CD14-positive monocyte (primary cell): ENCODE measurements around the gene DTX2. TPM values are rescaled to one million over a fixed set of nuclear protein-coding genes. Genes with fewer than 3 reads are reported as not detected.
A peak's percentile ranks its signal among the peaks of the same experiment; 100 is the strongest.

Experiments used
- DNase-seq, 3 donors: peaks; one replicate each; pipeline ENCODE4 v3.0.0-alpha.2; 2011 to 2022
- H2AFZ ChIP-seq: 2 replicates; pipeline ENCODE4 v1.6.0; 2012; ENCODE audit warnings: mild to moderate bottlenecking, low read depth, low read length, inconsistent platforms; ENCODE audit not compliant: insufficient read depth, poor library complexity, severe bottlenecking
- H3K27ac ChIP-seq, 2 donors: 1 replicate in 1 of 2; 2 replicates in 1 of 2; pipeline ENCODE4 v1.5.1; 2012 to 2013; ENCODE audit warnings: low read length in 2 of 2, control low read depth in 1 of 2, inconsistent platforms in 1 of 2, low read depth in 1 of 2, mild to moderate bottlenecking in 1 of 2
- H3K27me3 ChIP-seq, 2 donors: one replicate each; pipeline versions ENCODE4 v1.6.0 to v1.6.1; 2011 to 2013; ENCODE audit warnings: low read length in 2 of 2; ENCODE audit not compliant: control insufficient read depth in 2 of 2, insufficient read depth in 2 of 2
- H3K36me3 ChIP-seq, 2 donors: replicated peaks in 1 of 2; 1 replicate in 1 of 2; 2 replicates in 1 of 2; pipeline versions ENCODE4 v1.5.1 to v1.6.1; 2012 to 2013; ENCODE audit warnings: low read length in 2 of 2, control low read depth in 1 of 2, inconsistent platforms in 1 of 2, mild to moderate bottlenecking in 1 of 2; ENCODE audit not compliant: insufficient read depth in 2 of 2, control insufficient read depth in 1 of 2
- H3K4me1 ChIP-seq, 2 donors: 1 replicate in 1 of 2; 2 replicates in 1 of 2; pipeline versions ENCODE4 v1.5.1 to v1.6.1; 2012 to 2013; ENCODE audit warnings: low read length in 2 of 2, control low read depth in 1 of 2, inconsistent platforms in 1 of 2, mild to moderate bottlenecking in 1 of 2, moderate library complexity in 1 of 2; ENCODE audit not compliant: insufficient read depth in 2 of 2, control insufficient read depth in 1 of 2
- H3K4me2 ChIP-seq: replicated peaks from 2 replicates; pipeline ENCODE3; 2012; ENCODE audit warnings: low read length, moderate library complexity, mild to moderate bottlenecking; ENCODE audit not compliant: poor library complexity, severe bottlenecking; ENCODE audit errors: extremely low read depth
- H3K4me3 ChIP-seq, 3 experiments: fragments of 200-600 bp in 1 of 3; sonication (generic) in 1 of 3; replicated peaks in 1 of 3; 1 replicate in 2 of 3; 2 replicates in 1 of 3; pipeline ENCODE4 v1.5.1; 2011 to 2013; ENCODE audit warnings: low read length in 3 of 3, mild to moderate bottlenecking in 3 of 3, control low read depth in 2 of 3, low read depth in 2 of 3, inconsistent platforms in 1 of 3, moderate library complexity in 1 of 3
- H3K79me2 ChIP-seq: 2 replicates; pipeline ENCODE4 v1.6.0; 2012; ENCODE audit warnings: mild to moderate bottlenecking, control low read depth, inconsistent platforms, low read length, moderate library complexity; ENCODE audit not compliant: insufficient read depth
- H3K9ac ChIP-seq: 2 replicates; pipeline ENCODE4 v1.6.0; 2017; ENCODE audit warnings: low read length, mild to moderate bottlenecking; ENCODE audit not compliant: insufficient read depth, poor library complexity, severe bottlenecking
- H3K9me3 ChIP-seq, 2 donors: replicated peaks in 1 of 2; 1 replicate in 1 of 2; 2 replicates in 1 of 2; pipeline versions ENCODE4 v1.5.1 to v1.6.1; 2012 to 2013; ENCODE audit warnings: low read length in 2 of 2, control low read depth in 1 of 2; ENCODE audit not compliant: control insufficient read depth in 1 of 2, insufficient read depth in 1 of 2
- H4K20me1 ChIP-seq: 2 replicates; pipeline ENCODE4 v1.6.0; 2012; ENCODE audit warnings: mild to moderate bottlenecking, low read length, control low read depth, moderate library complexity; ENCODE audit not compliant: insufficient read depth
- H3K27ac Mint-ChIP-seq, 7 donors: one replicate each; pipeline ENCODE4 v1.8.0; 2020; ENCODE audit warnings: mild to moderate bottlenecking in 7 of 7, mixed read lengths in 7 of 7, moderate library complexity in 6 of 7, inconsistent platforms in 2 of 7
- H3K27me3 Mint-ChIP-seq, 3 donors: one replicate each; pipeline ENCODE4 v1.8.0; 2021 to 2022; ENCODE audit warnings: low read depth in 3 of 3, mild to moderate bottlenecking in 3 of 3, mixed read lengths in 3 of 3, moderate library complexity in 3 of 3, inconsistent platforms in 1 of 3
- H3K36me3 Mint-ChIP-seq, 2 donors: one replicate each; pipeline ENCODE4 v1.8.0; 2020; ENCODE audit warnings: mixed read lengths in 2 of 2, inconsistent platforms in 1 of 2, mild to moderate bottlenecking in 1 of 2
- H3K4me1 Mint-ChIP-seq: one replicate; pipeline ENCODE4 v1.8.0; 2020; ENCODE audit warnings: mild to moderate bottlenecking, mixed read lengths
- H3K4me3 Mint-ChIP-seq, 2 donors: one replicate each; pipeline ENCODE4 v1.8.0; 2020; ENCODE audit warnings: mild to moderate bottlenecking in 2 of 2, mixed read lengths in 2 of 2, moderate library complexity in 1 of 2
- H3K9me3 Mint-ChIP-seq, 7 donors: one replicate each; pipeline ENCODE4 v1.8.0; 2020 to 2022; ENCODE audit warnings: mixed read lengths in 7 of 7, mild to moderate bottlenecking in 6 of 7, moderate library complexity in 6 of 7, inconsistent platforms in 2 of 7
- CTCF ChIP-seq: fragments of 200-600 bp; IDR thresholded peaks from one replicate; pipeline ENCODE4 v1.8.0; 2022; ENCODE audit warnings: antibody characterized with exemption, mild to moderate bottlenecking
- WGBS: methylation state at CpG from one replicate; pipeline ENCODE4 v1.1.5; 2013; ENCODE audit warnings: missing lambda C conversion rate; ENCODE audit not compliant: insufficient coverage; 5-methylcytosine and 5-hydroxymethylcytosine counted together
- intact Hi-C, 2 donors: fragments of 100-400 bp; cut with micrococcal nuclease; formaldehyde crosslinking; loops; one replicate each; pipeline versions ENCODE4 v1.15.0 to v1.15.1; 2023
- polyA plus RNA-seq, 3 donors: library from polyadenylated mRNA; depleted of rRNA in 1 of 3; unstranded in 2 of 3; stranded (reverse) in 1 of 3; fragments of 300-500 nt in 2 of 3; fragments of >200 nt in 1 of 3; fragmentation: Illumina TruSeq in 2 of 3; gene quantifications; 1 replicate in 2 of 3; 2 replicates in 1 of 3; pipeline ENCODE4 v1.2.3, GENCODE V29; 2012 to 2021

Gene DTX2
- polyA plus RNA-seq, 3 donors = 11.3 to 35.2 (median 20.2) TPM

- TF ChIP-seq CTCF = no peak
- no peaks in the 10 kb centered on the region for H3K27me3 ChIP-seq
- H2AFZ ChIP-seq = no peak overlapping the region
- H3K36me3 ChIP-seq = no peaks in the 10 kb centered on the region
- H3K79me2 ChIP-seq = no peaks in the 10 kb centered on the region
- peaks cover 4 to 6% of the 10 kb centered on the region in 2 donors for H3K36me3 Mint-ChIP-seq
- no peak overlapping the region for H3K27ac Mint-ChIP-seq
- intact Hi-C loops = no loop called here
- H3K27ac ChIP-seq = no peak overlapping the region
- H3K27me3 Mint-ChIP-seq = peaks cover 0 to 3% (median 0%) of the 10 kb centered on the region in 3 donors
- peaks cover 9% of the 10 kb centered on the region for H3K4me1 Mint-ChIP-seq
- H3K9me3 ChIP-seq = no peaks in the 10 kb centered on the region
- H3K4me3 Mint-ChIP-seq = no peak overlapping the region
- no peak overlapping the region for H3K9ac ChIP-seq
- 95% methylated on average over 4 of the region's 9 CpGs for WGBS
- H3K4me2 ChIP-seq = no peak overlapping the region
- H3K9me3 Mint-ChIP-seq = no peaks in the 10 kb centered on the region
- no peak overlapping the region for H3K4me3 ChIP-seq
- H3K4me1 ChIP-seq = peaks cover 10% of the 10 kb centered on the region in 2 donors
- no peaks in the 10 kb centered on the region for H4K20me1 ChIP-seq
- no peak for DNase-seq
Observed at GRCh38 chr7:76430211-76430610, 31.3 kb upstream of the DTX2 start.

DNA sequence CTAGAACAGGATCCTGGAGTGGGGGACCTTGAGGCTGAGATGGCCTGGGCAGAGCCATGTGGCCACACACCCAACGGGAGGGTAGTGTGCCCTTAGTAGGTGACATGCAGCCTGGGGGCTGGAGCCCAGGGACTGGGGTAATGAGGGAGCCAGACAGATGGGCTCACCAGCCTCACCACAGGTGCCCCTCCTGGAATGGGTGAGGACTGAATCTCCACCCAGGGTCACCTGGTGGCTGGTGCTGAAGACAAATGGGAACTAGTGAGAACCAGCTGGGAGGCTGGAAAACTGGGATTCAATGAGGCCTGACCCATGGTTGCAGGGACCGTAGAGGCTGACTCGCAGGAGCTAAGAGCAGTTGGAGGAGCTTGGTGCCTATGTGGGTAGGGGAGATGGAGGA is 30.7 kb upstream of the DTX2 start:
- H3K79me2 ChIP-seq = no peaks in the 10 kb centered on the region
- Mint-ChIP-seq H3K36me3 (peaks cover 6 to 7% of the 10 kb centered on the region in 2 donors), H3K27me3 (peaks cover 0 to 2% (median 0%) of the 10 kb centered on the region in 3 donors), H3K4me3 (no peak overlapping the region), H3K27ac (peak overlapping the region in 3 of 7 donors; percentile 17 to 31 (median 31)), H3K9me3 (no peaks in the 10 kb centered on the region), H3K4me1 (peaks cover 9% of the 10 kb centered on the region)
- H3K9me3 ChIP-seq = no peaks in the 10 kb centered on the region
- H3K4me3 ChIP-seq = no peak overlapping the region
- no peaks in the 10 kb centered on the region for H4K20me1 ChIP-seq
- no peaks in the 10 kb centered on the region for H3K27me3 ChIP-seq
- H3K27ac ChIP-seq = no peak overlapping the region
- no peak overlapping the region for H3K9ac ChIP-seq
- peaks cover 10% of the 10 kb centered on the region in 2 donors for H3K4me1 ChIP-seq
- no peak overlapping the region for H2AFZ ChIP-seq
- no peak for DNase-seq
- intact Hi-C loops = no loop called here
- TF ChIP-seq CTCF = no peak
- no peak overlapping the region for H3K4me2 ChIP-seq
- 94% methylated on average over 3 of the region's 3 CpGs for WGBS
- H3K36me3 ChIP-seq = no peaks in the 10 kb centered on the region
